ENCODE measurements around the gene C11orf68. TPM values are rescaled to one million over a fixed set of nuclear protein-coding genes. Genes with fewer than 3 reads are reported as not detected.

The C11orf68 gene
- total and polyA plus RNA-seq, 8 donors: 10.2 to 20.8 (median 13.8) TPM

GRCh38 chr11:65885231-65885630, 33.6 kb downstream of the C11orf68 start:
- Histone ChIP-seq H3K4me1 (peaks cover 4 to 19% (median 7%) of the 10 kb centered on the region in 3 donors), H3K27me3 (no peaks in the 10 kb centered on the region), H3K36me3 (peaks cover 0 to 4% (median 0%) of the 10 kb centered on the region in 3 donors), H3K27ac (no peak overlapping the region), H3K9me3 (no peaks in the 10 kb centered on the region), H3K4me3 (no peak overlapping the region)
- TF ChIP-seq CTCF (IDR thresholded peaks at IDR 0.05): no peak
- no peak for ATAC-seq
- peak in 1 of 6 donors; percentile 56 for DNase-seq
- no peak for FAIRE-seq
- 85 to 92% methylated on average over 7 of the region's 7 CpGs for WGBS, 2 donors
- intact Hi-C loops (cut with DNase I): loop anchor here in 1 of 3 donors (5.0 kb wide), 2 partner anchors 102 to 173 kb away; partner anchors contain the start of gene KAT5

GRCh38 chr11:65884716-65885092, 34.2 kb downstream of the C11orf68 start:
- peaks cover 0 to 4% (median 0%) of the 10 kb centered on the region in 3 donors for H3K36me3 ChIP-seq
- intact Hi-C loops (cut with DNase I): loop anchor here in 2 of 3 donors (5.0 kb wide), 2 partner anchors 103 to 172 kb away; partner anchors contain the start of gene KAT5 (in 1 of the 2)
- no peak overlapping the region for H3K27ac ChIP-seq
- WGBS, 2 donors: 12 to 17% methylated on average over 9 of the region's 9 CpGs
- H3K27me3 ChIP-seq: no peaks in the 10 kb centered on the region
- peak; percentile 95 to 100 (median 98) for TF ChIP-seq CTCF (IDR thresholded peaks at IDR 0.05)
- peak in 5 of 6 donors; percentile 60 to 91 (median 86) for DNase-seq
- no peak for FAIRE-seq
- ATAC-seq: peak; percentile 26 to 56 (median 40)
- no peaks in the 10 kb centered on the region for H3K9me3 ChIP-seq
- H3K4me1 ChIP-seq: peaks cover 0 to 14% (median 7%) of the 10 kb centered on the region in 3 donors
- no peak overlapping the region for H3K4me3 ChIP-seq

GRCh38 chr11:65883786-65884715, 34.8 kb downstream of the C11orf68 start:
- FAIRE-seq (no peak), DNase-seq (peak in 1 of 6 donors; percentile 65), ATAC-seq (no peak)
- Histone ChIP-seq H3K9me3 (no peaks in the 10 kb centered on the region), H3K27me3 (no peaks in the 10 kb centered on the region), H3K36me3 (peaks cover 0 to 4% (median 0%) of the 10 kb centered on the region in 3 donors), H3K4me1 (peaks cover 0 to 8% (median 7%) of the 10 kb centered on the region in 3 donors), H3K27ac (no peak overlapping the region), H3K4me3 (no peak overlapping the region)
- intact Hi-C loops (cut with DNase I): loop anchor here in 1 of 3 donors (5.0 kb wide), 1 partner anchor 103 kb away; no protein-coding TSS in a partner anchor
- TF ChIP-seq CTCF (IDR thresholded peaks at IDR 0.05): no peak
- WGBS, 2 donors: 74 to 78% methylated on average over 28 of the region's 28 CpGs

GRCh38 chr11:65883058-65883761, 35.7 kb downstream of the C11orf68 start:
- Histone ChIP-seq H3K9me3 (no peaks in the 10 kb centered on the region), H3K36me3 (peaks cover 0 to 4% (median 0%) of the 10 kb centered on the region in 3 donors), H3K27me3 (no peaks in the 10 kb centered on the region), H3K4me1 (peaks cover 0 to 8% (median 7%) of the 10 kb centered on the region in 3 donors), H3K4me3 (no peak overlapping the region), H3K27ac (no peak overlapping the region)
- no peak for DNase-seq
- TF ChIP-seq CTCF (IDR thresholded peaks at IDR 0.05): no peak
- ATAC-seq: no peak
- no peak for FAIRE-seq
- 91 to 92% methylated on average over 13 of the region's 13 CpGs for WGBS, 2 donors
- intact Hi-C loops (cut with DNase I): loop anchor here in 1 of 3 donors (5.0 kb wide), 1 partner anchor 104 kb away; no protein-coding TSS in a partner anchor
